Spleen (tissue), 11 donors: ENCODE measurements around the gene KRTAP4-12. TPM values are rescaled to one million over a fixed set of nuclear protein-coding genes. Genes with fewer than 3 reads are reported as not detected.
"Not testable (repeated sequence)": the region's sequence is repeated elsewhere in the genome, so short reads cannot be mapped to it uniquely, and the experiment has no call there.

Experiments used
- DNase-seq: peaks from one replicate; pipeline ENCODE4 v3.0.0-alpha.2; 2020
- H3K27ac ChIP-seq, 8 donors: fragments of 200-600 bp; sonication (generic) in 7 of 8; 1 replicate in 4 of 8; 2 replicates in 4 of 8; pipeline versions ENCODE4 v1.5.0 to v1.8.0; 2016 to 2021; ENCODE audit warnings: inconsistent platforms in 4 of 8, mild to moderate bottlenecking in 4 of 8, moderate library complexity in 1 of 8
- H3K27me3 ChIP-seq, 7 donors: fragments of 200-600 bp; sonication (generic) in 6 of 7; replicated peaks in 1 of 7; 1 replicate in 4 of 7; 2 replicates in 3 of 7; pipeline versions ENCODE4 v1.5.0 to v1.8.0; 2016 to 2021; ENCODE audit warnings: inconsistent platforms in 3 of 7, mild to moderate bottlenecking in 1 of 7
- H3K36me3 ChIP-seq, 6 donors: fragments of 200-600 bp; sonication (generic) in 5 of 6; 1 replicate in 4 of 6; 2 replicates in 2 of 6; pipeline versions ENCODE4 v1.5.0 to v1.8.0; 2016 to 2021; ENCODE audit warnings: inconsistent platforms in 2 of 6
- H3K4me1 ChIP-seq, 6 donors: fragments of 200-600 bp; sonication (generic) in 5 of 6; 1 replicate in 3 of 6; 2 replicates in 3 of 6; pipeline versions ENCODE4 v1.5.0 to v1.8.0; 2016 to 2021; ENCODE audit warnings: inconsistent platforms in 3 of 6
- H3K4me3 ChIP-seq, 8 donors: fragments of 200-600 bp; sonication (generic) in 7 of 8; 1 replicate in 4 of 8; 2 replicates in 4 of 8; pipeline versions ENCODE4 v1.5.0 to v1.8.0; 2016 to 2021; ENCODE audit warnings: inconsistent platforms in 4 of 8, mild to moderate bottlenecking in 4 of 8, moderate library complexity in 2 of 8
- H3K9me3 ChIP-seq, 8 donors: fragments of 200-600 bp; sonication (generic) in 7 of 8; 1 replicate in 4 of 8; 2 replicates in 4 of 8; pipeline versions ENCODE4 v1.5.0 to v1.8.0; 2016 to 2021; ENCODE audit warnings: inconsistent platforms in 4 of 8
- POLR2A ChIP-seq, 3 donors: fragments of 450-650 bp; IDR thresholded peaks; one replicate each; pipeline ENCODE4 v1.5.1; 2017; ENCODE audit warnings: antibody characterized with exemption in 3 of 3, mild to moderate bottlenecking in 1 of 3
- POLR2AphosphoS5 ChIP-seq, 3 donors: sonication (generic); formaldehyde crosslinking; IDR thresholded peaks; one replicate each; pipeline ENCODE4 v1.5.1; 2017; ENCODE audit warnings: antibody characterized with exemption in 3 of 3
- WGBS, 5 donors: extraction: QIAGEN DNeasy Blood & Tissue Kit in 3 of 5; methylation state at CpG; one replicate each; pipeline versions ENCODE4 v1.1.5 to v1.1.7; 2013 to 2018; 5-methylcytosine and 5-hydroxymethylcytosine counted together
- intact Hi-C: fragments of 100-400 bp; cut with DNase I; formaldehyde crosslinking; loops from one replicate; pipeline ENCODE4 v1.15.0; 2023; ENCODE audit warnings: low total_unique reads
- polyA plus RNA-seq, 3 donors: library from polyadenylated mRNA; stranded (reverse); fragments of 200-250 nt; gene quantifications; one replicate each; pipeline ENCODE4 v1.2.1, GENCODE V29; 2013
- total RNA-seq, 7 donors: library from RNA; depleted of rRNA in 3 of 7; stranded (reverse); fragments of >200 nt in 3 of 7; fragmentation: NEBNext Ultra II Directional in 4 of 7; extraction: Animal tissue kit (Norgen Biotek cat#: 25700) in 4 of 7; gene quantifications; one replicate each; pipeline versions ENCODE4 v1.1.0 to v1.2.1, GENCODE V29; 2016 to 2021
- TF ChIP-seq, protein P1 (sequence below), 11 experiments: fragments of 200-600 bp in 7 of 11; fragments of 450-650 bp in 4 of 11; sonication (generic) in 4 of 11; IDR thresholded peaks in 8 of 11; conservative IDR thresholded peaks in 3 of 11; 1 replicate in 7 of 11; 2 replicates in 4 of 11; pipeline versions ENCODE4 v1.4.0 to v1.8.0; 2016 to 2021; ENCODE audit warnings: antibody characterized with exemption in 11 of 11, inconsistent platforms in 4 of 11, mild to moderate bottlenecking in 1 of 11
- donor health status: healthy with polysubstance abuse.
- donor health status: DM: no; HTN: no; CAD: no; lungs with moderate emphysema.
- donor health status: DM: no; HTN: no; CAD: no.
- donor health status: Bipolar disorder and iron deficiency.
- donor health status: healthy.
- donor health status: DM: no; HTN: no; CAD: no.
- donor health status: DM: yes; HTN: yes; CAD: no.

Gene KRTAP4-12
- total and polyA plus RNA-seq, 10 donors = not detected

DNA sequence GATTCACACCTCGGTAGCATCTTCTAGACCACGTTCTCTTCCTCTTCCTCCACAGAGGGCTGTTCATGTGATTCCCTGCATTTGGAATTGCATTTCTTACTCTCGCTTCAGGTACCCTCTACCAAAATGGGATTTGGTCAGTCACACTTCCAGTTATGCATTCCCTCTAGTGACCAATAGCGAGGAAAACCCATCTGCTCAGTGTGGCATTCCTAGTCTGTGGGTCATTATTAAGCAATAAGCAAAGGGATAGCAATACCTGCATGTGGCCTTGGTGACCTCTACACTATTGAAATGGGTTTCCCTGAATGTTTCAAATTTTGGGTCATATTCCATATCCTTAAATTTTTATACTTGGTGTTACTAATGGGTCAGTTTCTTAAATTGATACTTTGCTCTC, 26.0 kb upstream of the KRTAP4-12 start:
- H3K36me3 ChIP-seq = no peaks in the 10 kb centered on the region
- H3K27ac ChIP-seq = no peak overlapping the region
- 83 to 92% (median 83%) methylated on average over 4 of the region's 4 CpGs for WGBS, 5 donors
- DNase-seq = no peak
- no peaks in the 10 kb centered on the region for H3K4me1 ChIP-seq
- TF ChIP-seq, protein P1, sequence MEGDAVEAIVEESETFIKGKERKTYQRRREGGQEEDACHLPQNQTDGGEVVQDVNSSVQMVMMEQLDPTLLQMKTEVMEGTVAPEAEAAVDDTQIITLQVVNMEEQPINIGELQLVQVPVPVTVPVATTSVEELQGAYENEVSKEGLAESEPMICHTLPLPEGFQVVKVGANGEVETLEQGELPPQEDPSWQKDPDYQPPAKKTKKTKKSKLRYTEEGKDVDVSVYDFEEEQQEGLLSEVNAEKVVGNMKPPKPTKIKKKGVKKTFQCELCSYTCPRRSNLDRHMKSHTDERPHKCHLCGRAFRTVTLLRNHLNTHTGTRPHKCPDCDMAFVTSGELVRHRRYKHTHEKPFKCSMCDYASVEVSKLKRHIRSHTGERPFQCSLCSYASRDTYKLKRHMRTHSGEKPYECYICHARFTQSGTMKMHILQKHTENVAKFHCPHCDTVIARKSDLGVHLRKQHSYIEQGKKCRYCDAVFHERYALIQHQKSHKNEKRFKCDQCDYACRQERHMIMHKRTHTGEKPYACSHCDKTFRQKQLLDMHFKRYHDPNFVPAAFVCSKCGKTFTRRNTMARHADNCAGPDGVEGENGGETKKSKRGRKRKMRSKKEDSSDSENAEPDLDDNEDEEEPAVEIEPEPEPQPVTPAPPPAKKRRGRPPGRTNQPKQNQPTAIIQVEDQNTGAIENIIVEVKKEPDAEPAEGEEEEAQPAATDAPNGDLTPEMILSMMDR (IDR thresholded peaks at IDR 0.05 in 8 of 11, conservative IDR thresholded peaks at IDR 0.05 in 3 of 11) = no peak
- TF ChIP-seq POLR2AphosphoS5 (IDR thresholded peaks at IDR 0.05) (no peak), POLR2A (IDR thresholded peaks at IDR 0.05) (no peak)
- H3K4me3 ChIP-seq = no peak overlapping the region
- peaks cover 0 to 4% (median 0%) of the 10 kb centered on the region in 7 donors for H3K27me3 ChIP-seq
- H3K9me3 ChIP-seq = no peaks in the 10 kb centered on the region
- intact Hi-C loops = no loop called here

DNA sequence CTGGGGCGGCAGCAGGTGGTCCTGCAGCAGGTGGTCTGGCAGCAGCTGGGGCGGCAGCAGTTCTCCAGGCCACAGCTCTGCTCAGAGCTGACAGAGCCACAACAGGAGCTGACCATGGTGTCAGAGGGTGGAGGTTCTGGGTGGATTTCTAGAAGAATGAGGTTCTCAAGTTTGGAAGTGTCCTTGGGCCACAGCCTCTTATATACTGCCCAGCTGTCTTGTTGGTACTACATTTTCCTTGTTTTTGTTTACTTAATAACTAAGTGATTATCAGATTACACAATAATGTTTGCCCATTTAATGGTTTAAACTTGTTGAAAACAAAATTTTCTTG, 25.6 kb upstream of the KRTAP4-12 start, which contains the start of gene KRTAP4-5:
Gene KRTAP4-5 (minus strand): TSS at position 174 of the 334 bp plus-strand sequence. CDS start 58 bp downstream, at position 116.
- no peak for DNase-seq
- 30 to 64% (median 61%) methylated on average over 2 of the region's 2 CpGs for WGBS, 5 donors
- Histone ChIP-seq H3K27me3 (peaks cover 0 to 4% (median 0%) of the 10 kb centered on the region in 7 donors), H3K36me3 (no peaks in the 10 kb centered on the region), H3K4me3 (no peak within 1 kb of the TSS), H3K4me1 (no peaks in the 10 kb centered on the region), H3K27ac (no peak within 1 kb of the TSS), H3K9me3 (peaks cover 0 to 2% (median 0%) of the 10 kb centered on the region in 8 donors)
- TF ChIP-seq POLR2A (IDR thresholded peaks at IDR 0.05) = no peak
- no peak for TF ChIP-seq POLR2AphosphoS5 (IDR thresholded peaks at IDR 0.05)
- TF ChIP-seq, protein P1 (IDR thresholded peaks at IDR 0.05 in 8 of 11, conservative IDR thresholded peaks at IDR 0.05 in 3 of 11) = no peak
- intact Hi-C loops = no loop called here

DNA sequence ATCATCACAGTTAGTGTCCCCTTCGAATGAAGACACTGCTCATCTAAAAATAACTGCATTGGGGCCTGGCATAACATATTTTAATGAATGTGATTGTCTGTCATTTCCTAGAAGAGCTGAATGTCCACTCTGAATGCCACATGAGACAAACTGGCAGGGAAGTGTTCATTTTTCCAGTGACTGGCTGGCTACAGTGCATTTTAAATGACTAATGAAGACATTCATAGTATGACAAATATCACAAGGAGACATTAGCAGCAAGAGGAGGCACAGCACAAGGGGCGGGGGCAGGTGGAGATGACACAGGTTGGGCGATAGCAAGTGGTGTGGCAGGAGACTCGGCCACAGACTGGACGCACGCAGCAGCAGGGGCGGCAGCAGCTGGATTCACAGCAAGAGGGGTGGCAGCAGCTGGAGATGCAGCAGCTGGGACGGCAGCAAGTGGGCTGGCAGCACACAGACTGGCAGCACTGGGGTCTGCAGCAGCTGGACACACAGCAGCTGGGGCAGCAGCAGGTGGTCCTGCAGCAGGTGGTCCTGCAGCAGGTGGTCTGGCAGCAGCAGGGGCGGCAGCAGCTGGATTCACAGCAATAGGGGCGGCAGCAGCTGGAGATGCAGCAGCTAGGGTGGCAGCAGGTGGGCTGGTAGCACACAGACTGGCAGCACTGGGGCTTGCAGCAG, 25.1 kb upstream of the KRTAP4-12 start:
- H3K4me1 ChIP-seq, H3K9me3 ChIP-seq, DNase-seq, H3K4me3 ChIP-seq, H3K27ac ChIP-seq, H3K27me3 ChIP-seq, H3K36me3 ChIP-seq, intact Hi-C loops: not testable (repeated sequence)
- 74 to 90% (median 82%) methylated on average over 10 of the region's 10 CpGs for WGBS, 5 donors

DNA sequence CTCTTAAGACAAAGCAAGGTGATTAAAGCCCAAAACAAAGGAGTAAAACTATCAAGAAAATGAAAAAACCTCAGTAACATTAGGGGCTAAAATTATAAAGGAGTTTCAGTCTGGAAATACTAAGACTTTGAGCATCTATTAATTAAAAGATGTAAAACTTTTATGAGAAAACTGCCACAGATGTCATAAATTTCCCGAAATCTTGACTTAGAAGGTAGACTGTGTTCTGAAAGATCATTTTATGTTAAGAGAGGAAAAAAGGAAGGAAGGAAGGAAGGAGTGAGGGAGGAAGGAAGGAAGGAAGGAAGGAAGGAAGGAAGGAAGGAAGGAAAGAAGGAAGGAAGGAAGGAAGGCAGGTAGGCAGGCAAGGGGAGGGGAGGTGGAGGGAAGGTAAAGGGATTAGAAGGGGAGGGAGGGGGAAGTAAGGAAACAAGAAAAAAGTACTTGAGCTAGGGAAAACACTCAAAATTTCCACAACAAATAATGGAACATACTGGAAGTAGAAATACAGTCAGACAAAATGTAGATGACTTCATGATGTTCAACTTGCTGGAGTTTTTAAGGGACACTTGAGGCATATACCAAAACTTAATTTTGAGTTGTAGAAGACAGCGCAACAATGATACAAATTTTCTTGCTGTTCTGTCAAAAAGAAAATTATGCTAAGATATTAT, 23.7 kb upstream of the KRTAP4-12 start:
- 71 to 97% (median 94%) methylated on average over 2 of the region's 2 CpGs for WGBS, 5 donors
- TF ChIP-seq, protein P1 (IDR thresholded peaks at IDR 0.05 in 8 of 11, conservative IDR thresholded peaks at IDR 0.05 in 3 of 11) = no peak
- TF ChIP-seq POLR2AphosphoS5 (IDR thresholded peaks at IDR 0.05) (no peak), POLR2A (IDR thresholded peaks at IDR 0.05) (no peak)
- no peaks in the 10 kb centered on the region for H3K4me1 ChIP-seq
- H3K27ac ChIP-seq = no peak overlapping the region
- peaks cover 0 to 4% (median 0%) of the 10 kb centered on the region in 7 donors for H3K27me3 ChIP-seq
- H3K9me3 ChIP-seq = peaks cover 0 to 21% (median 17%) of the 10 kb centered on the region in 8 donors
- intact Hi-C loops = no loop called here
- no peak for DNase-seq
- no peaks in the 10 kb centered on the region for H3K36me3 ChIP-seq
- no peak overlapping the region for H3K4me3 ChIP-seq
